Neural cell (in vitro differentiated cells): ENCODE measurements around the gene IQCK. TPM values are rescaled to one million over a fixed set of nuclear protein-coding genes. Genes with fewer than 3 reads are reported as not detected.

Experiments
- H2AFZ ChIP-seq: fragments of 200-600, 300-800 bp; sonication (generic), shearing (Covaris generic); 2 replicates; pipeline ENCODE4 v1.6.0; 2014; ENCODE audit warnings: low read depth, mild to moderate bottlenecking, antibody characterized with exemption, low read length, moderate library complexity
- H3F3A ChIP-seq: fragments of 200-600 bp; shearing (Covaris generic); 2 replicates; pipeline ENCODE4 v1.6.1; 2016; ENCODE audit warnings: mild to moderate bottlenecking, moderate library complexity, mixed read lengths, antibody characterized with exemption, low read length; ENCODE audit not compliant: insufficient read depth, poor library complexity, severe bottlenecking
- H3K27ac ChIP-seq: fragments of 200-600, 300-800 bp; sonication (generic), shearing (Covaris generic); 2 replicates; pipeline ENCODE4 v1.5.1; 2014; ENCODE audit warnings: mild to moderate bottlenecking, low read length, moderate library complexity
- H3K27me3 ChIP-seq: fragments of 300-800, 200-600 bp; sonication (generic), shearing (Covaris generic); 2 replicates; pipeline ENCODE4 v1.6.0; 2014; ENCODE audit warnings: mild to moderate bottlenecking, low read depth, low read length, moderate library complexity; ENCODE audit not compliant: insufficient read depth
- H3K36me3 ChIP-seq: fragments of 300-800, 200-600 bp; sonication (generic), shearing (Covaris generic); 2 replicates; pipeline ENCODE4 v1.5.1; 2014; ENCODE audit warnings: mild to moderate bottlenecking, antibody characterized with exemption, low read length, moderate library complexity; ENCODE audit not compliant: insufficient read depth
- H3K4me2 ChIP-seq: fragments of 300-800, 200-600 bp; sonication (generic), shearing (Covaris generic); 2 replicates; pipeline ENCODE4 v1.6.0; 2014; ENCODE audit warnings: mild to moderate bottlenecking, low read length
- H3K4me3 ChIP-seq: fragments of 300-800, 200-600 bp; sonication (generic), shearing (Covaris generic); 2 replicates; pipeline ENCODE4 v1.5.1; 2014; ENCODE audit warnings: mild to moderate bottlenecking, low read length, moderate library complexity
- H3K79me2 ChIP-seq: fragments of 200-600 bp; shearing (Covaris generic); replicated peaks from 2 replicates; pipeline ENCODE4 v1.6.0; 2014; ENCODE audit warnings: mild to moderate bottlenecking, low read length, moderate library complexity; ENCODE audit not compliant: insufficient read depth
- H3K9ac ChIP-seq: fragments of 300-800, 200-600 bp; sonication (generic), shearing (Covaris generic); 2 replicates; pipeline ENCODE4 v1.6.1; 2016; ENCODE audit warnings: mild to moderate bottlenecking, low read length, mixed read lengths
- H3K9me2 ChIP-seq: fragments of 200-600 bp; shearing (Covaris generic); 2 replicates; pipeline ENCODE4 v1.6.1; 2016; ENCODE audit warnings: mild to moderate bottlenecking, low read length, mixed read lengths; ENCODE audit not compliant: insufficient read depth
- H3K9me3 ChIP-seq: fragments of 200-600, 300-800 bp; sonication (generic), shearing (Covaris generic); 2 replicates; pipeline ENCODE4 v1.6.1; 2016; ENCODE audit warnings: mild to moderate bottlenecking, mixed run types, low read length, moderate library complexity, mixed read lengths
- H4K20me1 ChIP-seq: fragments of 200-600 bp; shearing (Covaris generic); 2 replicates; pipeline ENCODE4 v1.6.1; 2016; ENCODE audit warnings: mild to moderate bottlenecking, mixed run types; ENCODE audit not compliant: insufficient read depth
- EP300 ChIP-seq: fragments of 450-650 bp; conservative IDR thresholded peaks from 2 replicates; pipeline ENCODE4 v1.6.1; 2014; ENCODE audit warnings: antibody characterized with exemption, mild to moderate bottlenecking, moderate library complexity; ENCODE audit not compliant: poor library complexity, severe bottlenecking
- EZH2 ChIP-seq: fragments of 200-600, 300-800 bp; shearing (Covaris generic), sonication (generic); IDR thresholded peaks from 2 replicates; pipeline ENCODE4 v1.6.1; 2014; ENCODE audit warnings: antibody characterized with exemption, low read length, borderline replicate concordance, mild to moderate bottlenecking; ENCODE audit not compliant: insufficient read depth, poor library complexity, severe bottlenecking
- MXI1 ChIP-seq: fragments of 450-650 bp; conservative IDR thresholded peaks from 2 replicates; pipeline ENCODE4 v1.6.1; 2014; ENCODE audit warnings: antibody characterized with exemption, mild to moderate bottlenecking; ENCODE audit not compliant: poor library complexity, severe bottlenecking
- POLR2AphosphoS5 ChIP-seq: IDR thresholded peaks from 2 replicates; pipeline ENCODE4 v1.6.1; 2012
- RAD21 ChIP-seq: fragments of 450-650 bp; conservative IDR thresholded peaks from 2 replicates; pipeline ENCODE4 v1.6.1; 2014; ENCODE audit warnings: antibody characterized with exemption, mild to moderate bottlenecking, moderate library complexity
- REST ChIP-seq: IDR thresholded peaks from 2 replicates; pipeline ENCODE4 v1.6.1; 2012; ENCODE audit warnings: borderline replicate concordance
- SMC3 ChIP-seq: fragments of 450-650 bp; conservative IDR thresholded peaks from 2 replicates; pipeline ENCODE4 v1.6.1; 2014; ENCODE audit warnings: antibody characterized with exemption, mild to moderate bottlenecking, moderate library complexity; ENCODE audit not compliant: poor library complexity
- TAF1 ChIP-seq: IDR thresholded peaks from 2 replicates; pipeline ENCODE4 v1.6.1; 2012; ENCODE audit warnings: low read depth
- polyA plus RNA-seq: library from polyadenylated mRNA; depleted of rRNA; stranded (reverse); fragments of >200 nt; gene quantifications from 2 replicates; pipeline ENCODE4 v1.2.3, GENCODE V29; 2014
- TF ChIP-seq, protein P1 (sequence below): fragments of 450-650 bp; IDR thresholded peaks from 2 replicates; pipeline ENCODE4 v1.5.1; 2014; ENCODE audit warnings: antibody characterized with exemption, mild to moderate bottlenecking, moderate library complexity; ENCODE audit not compliant: poor library complexity, severe bottlenecking

IQCK gene
- polyA plus RNA-seq, 1 donor from 2014 or later: 10.2 TPM

GRCh38 chr16:19745286-19746010, 27.4 kb downstream of the IQCK start:
- H3K79me2 ChIP-seq: no peaks in the 10 kb centered on the region
- H3K36me3 ChIP-seq: no peaks in the 10 kb centered on the region
- H3F3A ChIP-seq: no peaks in the 10 kb centered on the region
- no peak overlapping the region for H3K4me2 ChIP-seq
- no peaks in the 10 kb centered on the region for H3K9me3 ChIP-seq
- no peak overlapping the region for H3K4me3 ChIP-seq
- H3K27me3 ChIP-seq: no peaks in the 10 kb centered on the region
- no peak overlapping the region for H3K9ac ChIP-seq
- no peak overlapping the region for H3K27ac ChIP-seq
- H3K9me2 ChIP-seq: no peaks in the 10 kb centered on the region
- TF ChIP-seq MXI1: no peak
- TF ChIP-seq EZH2: no peak
- no peaks in the 10 kb centered on the region for H4K20me1 ChIP-seq
- no peak overlapping the region for H2AFZ ChIP-seq

GRCh38 chr16:19746561-19746960, 28.5 kb downstream of the IQCK start:
- Histone ChIP-seq H3K9me3 (no peaks in the 10 kb centered on the region), H3K4me2 (no peak overlapping the region), H2AFZ (no peak overlapping the region), H3K9me2 (no peaks in the 10 kb centered on the region), H3K9ac (no peak overlapping the region), H3F3A (no peaks in the 10 kb centered on the region), H3K27me3 (no peaks in the 10 kb centered on the region), H3K79me2 (no peaks in the 10 kb centered on the region), H4K20me1 (no peaks in the 10 kb centered on the region), H3K36me3 (no peaks in the 10 kb centered on the region), H3K27ac (no peak overlapping the region), H3K4me3 (no peak overlapping the region)
- TF ChIP-seq RAD21: no peak
- TF ChIP-seq, protein P1, sequence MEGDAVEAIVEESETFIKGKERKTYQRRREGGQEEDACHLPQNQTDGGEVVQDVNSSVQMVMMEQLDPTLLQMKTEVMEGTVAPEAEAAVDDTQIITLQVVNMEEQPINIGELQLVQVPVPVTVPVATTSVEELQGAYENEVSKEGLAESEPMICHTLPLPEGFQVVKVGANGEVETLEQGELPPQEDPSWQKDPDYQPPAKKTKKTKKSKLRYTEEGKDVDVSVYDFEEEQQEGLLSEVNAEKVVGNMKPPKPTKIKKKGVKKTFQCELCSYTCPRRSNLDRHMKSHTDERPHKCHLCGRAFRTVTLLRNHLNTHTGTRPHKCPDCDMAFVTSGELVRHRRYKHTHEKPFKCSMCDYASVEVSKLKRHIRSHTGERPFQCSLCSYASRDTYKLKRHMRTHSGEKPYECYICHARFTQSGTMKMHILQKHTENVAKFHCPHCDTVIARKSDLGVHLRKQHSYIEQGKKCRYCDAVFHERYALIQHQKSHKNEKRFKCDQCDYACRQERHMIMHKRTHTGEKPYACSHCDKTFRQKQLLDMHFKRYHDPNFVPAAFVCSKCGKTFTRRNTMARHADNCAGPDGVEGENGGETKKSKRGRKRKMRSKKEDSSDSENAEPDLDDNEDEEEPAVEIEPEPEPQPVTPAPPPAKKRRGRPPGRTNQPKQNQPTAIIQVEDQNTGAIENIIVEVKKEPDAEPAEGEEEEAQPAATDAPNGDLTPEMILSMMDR: no peak
- no peak for TF ChIP-seq EZH2
- TF ChIP-seq EP300: no peak
- no peak for TF ChIP-seq MXI1
- no peak for TF ChIP-seq SMC3
- no peak for TF ChIP-seq TAF1
- no peak for TF ChIP-seq POLR2AphosphoS5
- no peak for TF ChIP-seq REST
